SIG-M5 (cell line): ENCODE results near the gene STK10.
A peak's percentile ranks its signal among the peaks of the same experiment; 100 is the strongest.

Source experiments
- DNase-seq: peaks from one replicate; lab custom pipeline; 2025; lab: John Stamatoyannopoulos, UW

Gene STK10

GRCh38 chr5:172142709-172143215 lies 45.3 kb downstream of the STK10 start:
- no peak for DNase-seq

- no peak for DNase-seq
Observed at GRCh38 chr5:172141949-172142319, 46.1 kb downstream of the STK10 start.

GRCh38 chr5:172140866-172141265 lies 47.2 kb downstream of the STK10 start:
- DNase-seq, result no peak

GRCh38 chr5:172140120-172140519 lies 47.9 kb downstream of the STK10 start:
- no peak for DNase-seq

- no peak for DNase-seq
Observed at GRCh38 chr5:172137046-172137445, 51.0 kb downstream of the STK10 start.

GRCh38 chr5:172133359-172134029 lies 54.5 kb downstream of the STK10 start:
- peak; percentile 63 for DNase-seq

GRCh38 chr5:172131690-172132089 lies 56.3 kb downstream of the STK10 start:
- DNase-seq, result no peak

- no peak for DNase-seq
Observed at GRCh38 chr5:172129256-172129910, 58.6 kb downstream of the STK10 start.

GRCh38 chr5:172127581-172127980 lies 60.4 kb downstream of the STK10 start:
- DNase-seq, result no peak

- DNase-seq, result no peak
Observed at GRCh38 chr5:172123269-172123692, 64.7 kb downstream of the STK10 start.

GRCh38 chr5:172119921-172120688 lies 67.9 kb downstream of the STK10 start:
- no peak for DNase-seq

- DNase-seq, result no peak
Observed at GRCh38 chr5:172118891-172119290, 69.1 kb downstream of the STK10 start.

- no peak for DNase-seq
Observed at GRCh38 chr5:172117977-172118701, 69.9 kb downstream of the STK10 start.

- DNase-seq, result no peak
Observed at GRCh38 chr5:172115541-172115982, 72.5 kb downstream of the STK10 start.

- DNase-seq, result peak; percentile 93
Observed at GRCh38 chr5:172114875-172115422, 73.1 kb downstream of the STK10 start.

- DNase-seq, result peak; percentile 72
Observed at GRCh38 chr5:172113036-172113435, 75.0 kb downstream of the STK10 start.

GRCh38 chr5:172111852-172112225 lies 76.2 kb downstream of the STK10 start:
- no peak for DNase-seq

GRCh38 chr5:172110921-172111851 lies 76.8 kb downstream of the STK10 start:
- DNase-seq, result peak; percentile 98

GRCh38 chr5:172110260-172110815 lies 77.7 kb downstream of the STK10 start:
- no peak for DNase-seq

- no peak for DNase-seq
Observed at GRCh38 chr5:172109749-172110148, 78.3 kb downstream of the STK10 start.
